HepG2 (cell line): ENCODE results near the gene ELOVL2. TPM values are rescaled to one million over a fixed set of nuclear protein-coding genes. Genes with fewer than 3 reads are reported as not detected.
A peak's percentile ranks its signal among the peaks of the same experiment; 100 is the strongest.

ENCODE experiments used
- ATF3 ChIP-seq: sonication (generic); formaldehyde crosslinking; IDR thresholded peaks from 2 replicates; pipeline ENCODE4 v1.4.0; 2020; ENCODE audit warnings: missing genetic modification reagents
- CBFB ChIP-seq: sonication (generic); formaldehyde crosslinking; IDR thresholded peaks from 2 replicates; pipeline ENCODE4 v1.4.0; 2020; ENCODE audit warnings: missing genetic modification reagents
- ETV6 ChIP-seq: sonication (generic); formaldehyde crosslinking; conservative IDR thresholded peaks from 2 replicates; pipeline ENCODE4 v1.4.0; 2020; ENCODE audit warnings: missing genetic modification reagents
- GABPB1 ChIP-seq: IDR thresholded peaks from 2 replicates; pipeline ENCODE4 v1.6.1; 2016; ENCODE audit warnings: mild to moderate bottlenecking, missing genetic modification reagents, moderate library complexity, missing compliant biosample characterization
- HNRNPH1 ChIP-seq: fragments of 200-400 bp; formaldehyde crosslinking; optimal IDR thresholded peaks from 2 replicates; pipeline ENCODE3; 2017; ENCODE audit warnings: mild to moderate bottlenecking, low read depth, low read length
- KLF11 ChIP-seq: IDR thresholded peaks from 2 replicates; pipeline ENCODE4 v1.6.1; 2016; ENCODE audit warnings: missing compliant biosample characterization
- MXD1 ChIP-seq: sonication (generic); formaldehyde crosslinking; IDR thresholded peaks from 2 replicates; pipeline ENCODE4 v1.4.0; 2020; ENCODE audit warnings: mild to moderate bottlenecking, missing genetic modification reagents
- MXD3 ChIP-seq: IDR thresholded peaks from 2 replicates; pipeline ENCODE4 v1.6.1; 2016; ENCODE audit warnings: mild to moderate bottlenecking, missing biosample characterization, missing genetic modification reagents
- PAX8 ChIP-seq: sonication (generic); formaldehyde crosslinking; IDR thresholded peaks from 2 replicates; pipeline ENCODE4 v1.8.0; 2022; ENCODE audit warnings: mild to moderate bottlenecking, missing genetic modification reagents, borderline replicate concordance
- PRDM15 ChIP-seq: sonication (generic); formaldehyde crosslinking; IDR thresholded peaks from 2 replicates; pipeline ENCODE4 v1.4.0; 2020; ENCODE audit warnings: missing genetic modification reagents
- RBFOX2 ChIP-seq: fragments of 200-400 bp; formaldehyde crosslinking; IDR thresholded peaks from 2 replicates; pipeline ENCODE4 v1.6.1; 2017; ENCODE audit warnings: low read depth, mild to moderate bottlenecking, low read length
- SIX4 ChIP-seq: sonication (generic); formaldehyde crosslinking; IDR thresholded peaks from 2 replicates; pipeline ENCODE4 v1.4.0; 2020; ENCODE audit warnings: missing genetic modification reagents
- SMAD9 ChIP-seq: sonication (generic); formaldehyde crosslinking; IDR thresholded peaks from 2 replicates; pipeline ENCODE4 v1.5.1; 2020; ENCODE audit warnings: mild to moderate bottlenecking, missing genetic modification reagents
- TOE1 ChIP-seq: sonication (generic); formaldehyde crosslinking; IDR thresholded peaks from 2 replicates; pipeline ENCODE4 v1.4.0; 2020; ENCODE audit warnings: mild to moderate bottlenecking, missing genetic modification reagents
- ZBTB34 ChIP-seq: sonication (generic); formaldehyde crosslinking; IDR thresholded peaks from 2 replicates; pipeline ENCODE4 v1.8.0; 2022; ENCODE audit warnings: mild to moderate bottlenecking, missing genetic modification reagents
- ZFY ChIP-seq: sonication (generic); formaldehyde crosslinking; IDR thresholded peaks from 2 replicates; pipeline ENCODE4 v1.4.0; 2020; ENCODE audit warnings: missing genetic modification reagents
- ZHX1 ChIP-seq: sonication (generic); formaldehyde crosslinking; IDR thresholded peaks from 2 replicates; pipeline ENCODE4 v1.8.1; 2022; ENCODE audit warnings: low read depth, mild to moderate bottlenecking, missing genetic modification reagents
- ZKSCAN5 ChIP-seq: sonication (generic); formaldehyde crosslinking; IDR thresholded peaks from 2 replicates; pipeline ENCODE4 v1.5.1; 2020; ENCODE audit warnings: mild to moderate bottlenecking, missing genetic modification reagents
- ZNF354B ChIP-seq: sonication (generic); formaldehyde crosslinking; IDR thresholded peaks from 2 replicates; pipeline ENCODE4 v1.8.0; 2022; ENCODE audit warnings: mild to moderate bottlenecking, missing genetic modification reagents
- ZNF564 ChIP-seq: sonication (generic); formaldehyde crosslinking; IDR thresholded peaks from 2 replicates; pipeline ENCODE4 v1.8.1; 2023; ENCODE audit warnings: mild to moderate bottlenecking, missing genetic modification reagents
- ZNF619 ChIP-seq: sonication (generic); formaldehyde crosslinking; IDR thresholded peaks from 2 replicates; pipeline ENCODE4 v1.4.0; 2020; ENCODE audit warnings: mild to moderate bottlenecking, missing genetic modification reagents
- ZNF678 ChIP-seq: sonication (generic); formaldehyde crosslinking; IDR thresholded peaks from 2 replicates; pipeline ENCODE4 v1.4.0; 2020; ENCODE audit warnings: mild to moderate bottlenecking, missing genetic modification reagents
- ZSCAN12 ChIP-seq: sonication (generic); formaldehyde crosslinking; IDR thresholded peaks from 2 replicates; pipeline ENCODE4 v1.9.0; 2021; ENCODE audit warnings: mild to moderate bottlenecking, missing genetic modification reagents
- polyA plus RNA-seq, 8 experiments: library from polyadenylated mRNA; depleted of rRNA in 3 of 8; stranded (reverse) in 7 of 8; unstranded in 1 of 8; fragments of >200 nt; fragmentation: Illumina TruSeq in 4 of 8; extraction: Trizol in 4 of 8; gene quantifications; 2 replicates each; pipeline versions ENCODE4 v1.2.1 to v1.2.3, GENCODE V29; 2011 to 2016; ENCODE audit warnings: low read depth in 4 of 8, missing spikeins in 1 of 8, mixed read lengths in 1 of 8; ENCODE audit not compliant: insufficient read depth in 1 of 8
- total RNA-seq, 5 experiments: library from RNA; depleted of rRNA; stranded (reverse); fragments of >200 nt; fragmentation: Illumina TruSeq; extraction: Trizol; gene quantifications; 2 replicates each; pipeline ENCODE4 v1.2.3, GENCODE V29; 2016; ENCODE audit warnings: low read depth in 1 of 5

Gene ELOVL2
- total and polyA plus RNA-seq, 2 of the 13 experiments (the other 11 are each of a cell fraction or from before 2014, with no cell fraction given): 43.6 to 65.4 TPM

GRCh38 chr6:10957414-10957886, 86.7 kb downstream of the ELOVL2 start (continued):
- TF ChIP-seq SIX4 (CRISPR knock-in tag): peak; percentile 77
- 0 out of 2 replicates have a peak, but pooled peaks have one; percentile 18 for TF ChIP-seq ZFY (CRISPR knock-in tag)
- TF ChIP-seq MXD1 (CRISPR knock-in tag): no peak
- no peak for TF ChIP-seq ZNF564 (CRISPR knock-in tag)
- TF ChIP-seq ZKSCAN5: peak; percentile 46; the same call in 1 of the 2 replicates
- no peak for TF ChIP-seq ZBTB34 (CRISPR knock-in tag)
- TF ChIP-seq HNRNPH1: no peak
- no peak for TF ChIP-seq CBFB (CRISPR knock-in tag)
- no peak for TF ChIP-seq ZNF619 (CRISPR knock-in tag)
- no peak; the same call in 1 of the 2 replicates for TF ChIP-seq ATF3 (CRISPR knock-in tag)
- TF ChIP-seq ZSCAN12 (CRISPR knock-in tag): no peak
- no peak for TF ChIP-seq KLF11 (CRISPR knock-in tag)
- no peak for TF ChIP-seq SMAD9
- no peak for TF ChIP-seq ZHX1 (CRISPR knock-in tag)
- no peak for TF ChIP-seq RBFOX2
- no peak for TF ChIP-seq PRDM15 (CRISPR knock-in tag)
- 0 out of 2 replicates have a peak, but pooled peaks have one; percentile 30 for TF ChIP-seq ZNF678
- TF ChIP-seq MXD3 (CRISPR knock-in tag): no peak
- TF ChIP-seq PAX8 (CRISPR knock-in tag): no peak
- peak; percentile 50 for TF ChIP-seq GABPB1 (CRISPR knock-in tag)
- no peak for TF ChIP-seq ZNF354B (CRISPR knock-in tag)
- no peak; the same call in none of the 2 replicates for TF ChIP-seq ETV6
- TF ChIP-seq TOE1 (CRISPR knock-in tag): no peak
